K562 (cell line): ENCODE data around the gene RPL7L1. TPM values are rescaled to one million over a fixed set of nuclear protein-coding genes. Genes with fewer than 3 reads are reported as not detected.
A peak's percentile ranks its signal among the peaks of the same experiment; 100 is the strongest.

ENCODE experiments used
- ATAC-seq: fragments of 200-7000 bp; cut with Tn5 transposase; 3 replicates; pipeline ENCODE4 v1.9.1; 2020; ENCODE audit warnings: moderate library complexity
- BruUV-seq: library from RNA; stranded (reverse); fragments of 400-500 nt; replicated peaks from 2 replicates; lab custom pipeline; 2021; lab: Mats Ljungman, UMichigan
- CTCF ChIA-PET: fragments of 300-600 bp; formaldehyde crosslinking; extraction: SDS; loops from one replicate; lab custom pipeline; 2021; ENCODE audit warnings: low intra/inter-chr PET ratio; lab: Yijun Ruan, JAX
- POLR2A ChIA-PET: fragments of 300-600, 350-650 bp; sonication (Branson Sonifier 250); formaldehyde crosslinking; extraction: SDS; loops from one replicate; lab custom pipeline; 2021; ENCODE audit warnings: antibody characterized with exemption, inconsistent platforms; lab: Yijun Ruan, JAX
- DNase-seq, 4 experiments: peaks; one replicate each; pipeline versions ENCODE4 v3.0.0 to v3.0.0-alpha.2; 2011 to 2018; ENCODE audit warnings: low spot score in 3 of 4, mixed read lengths in 3 of 4; ENCODE audit errors: extremely low read depth in 1 of 4
- FAIRE-seq: peaks from 2 replicates; lab custom pipeline; 2011; peaks lifted over from hg19 to GRCh38; lab: Jason Lieb, UNC
- H2AFZ ChIP-seq: 2 replicates; pipeline ENCODE4 v1.6.0; 2011; ENCODE audit warnings: low read depth, low read length, control low read depth, inconsistent platforms
- H3K27ac ChIP-seq: fragments of 200-600 bp; 3 replicates; pipeline ENCODE4 v1.8.0; 2011; ENCODE audit warnings: low read depth, mild to moderate bottlenecking, control low read depth, inconsistent platforms, low read length, moderate library complexity, mixed read lengths; ENCODE audit errors: extremely low read depth
- H3K27me3 ChIP-seq, 2 experiments: fragments of 300-600 bp in 1 of 2; 2 replicates in 1 of 2; 3 replicates in 1 of 2; pipeline versions ENCODE4 v1.6.0 to v1.8.0; 2011; ENCODE audit warnings: inconsistent platforms in 2 of 2, low read length in 2 of 2, mild to moderate bottlenecking in 1 of 2, mixed read lengths in 1 of 2, moderate library complexity in 1 of 2; ENCODE audit not compliant: control insufficient read depth in 2 of 2, insufficient read depth in 2 of 2
- H3K36me3 ChIP-seq: fragments of 300-600 bp; 3 replicates; pipeline ENCODE4 v1.8.0; 2011; ENCODE audit warnings: mild to moderate bottlenecking, low read length, inconsistent platforms; ENCODE audit not compliant: control insufficient read depth, insufficient read depth
- H3K4me1 ChIP-seq, 2 experiments: fragments of 200-600 bp in 1 of 2; replicated peaks in 1 of 2; 2 replicates in 1 of 2; 3 replicates in 1 of 2; pipeline versions ENCODE4 v1.5.1 to v1.8.0; 2011; ENCODE audit warnings: inconsistent platforms in 2 of 2, low read length in 2 of 2, mild to moderate bottlenecking in 1 of 2, mixed read lengths in 1 of 2, moderate library complexity in 1 of 2; ENCODE audit not compliant: control insufficient read depth in 2 of 2, insufficient read depth in 2 of 2
- H3K4me2 ChIP-seq: 2 replicates; pipeline ENCODE4 v1.6.1; 2011; ENCODE audit warnings: low read length, control low read depth, inconsistent platforms, mixed read lengths; ENCODE audit not compliant: insufficient read depth
- H3K4me3 ChIP-seq: fragments of 200-600 bp; sonication (generic), shearing (Covaris generic); 2 replicates; pipeline ENCODE4 v1.5.1; 2016; ENCODE audit warnings: control low read depth, inconsistent platforms
- H3K79me2 ChIP-seq: fragments of 200-600 bp; 3 replicates; pipeline ENCODE4 v1.8.0; 2011; ENCODE audit warnings: low read length, inconsistent platforms; ENCODE audit not compliant: control insufficient read depth, insufficient read depth
- H3K9ac ChIP-seq, 2 experiments: 2 replicates each; pipeline versions ENCODE4 v1.6.0 to v1.6.1; 2011; ENCODE audit warnings: low read depth in 2 of 2, low read length in 2 of 2, control low read depth in 1 of 2, inconsistent platforms in 1 of 2, mild to moderate bottlenecking in 1 of 2, mixed read lengths in 1 of 2; ENCODE audit not compliant: insufficient read depth in 1 of 2
- H3K9me1 ChIP-seq: one replicate; pipeline ENCODE4 v1.6.0; 2011; ENCODE audit warnings: inconsistent platforms, mild to moderate bottlenecking, low read length, moderate library complexity; ENCODE audit not compliant: control insufficient read depth, insufficient read depth
- H3K9me3 ChIP-seq: replicated peaks from 2 replicates; pipeline ENCODE4 v1.5.1; 2011; ENCODE audit warnings: low read depth, low read length, inconsistent platforms; ENCODE audit not compliant: control insufficient read depth, insufficient read depth
- H4K20me1 ChIP-seq: replicated peaks from 2 replicates; pipeline ENCODE4 v1.6.1; 2011; ENCODE audit warnings: low read length, inconsistent platforms, mixed read lengths; ENCODE audit not compliant: control insufficient read depth, insufficient read depth
- CC2D1A ChIP-seq: fragments of 450-650 bp; IDR thresholded peaks from 2 replicates; pipeline ENCODE4 v1.6.1; 2017; ENCODE audit warnings: mild to moderate bottlenecking
- CREBBP ChIP-seq: IDR thresholded peaks from one replicate; pipeline ENCODE4 v1.6.1; 2012; ENCODE audit warnings: low read depth, mild to moderate bottlenecking, control low read depth, inconsistent platforms, low read length
- CTBP1 ChIP-seq: fragments of 450-650 bp; IDR thresholded peaks from 2 replicates; pipeline ENCODE4 v1.6.1; 2016; ENCODE audit warnings: borderline replicate concordance
- ILF3 ChIP-seq: fragments of 450-650 bp; IDR thresholded peaks from 2 replicates; pipeline ENCODE4 v1.6.1; 2018; ENCODE audit warnings: antibody characterized with exemption, mild to moderate bottlenecking, moderate library complexity, borderline replicate concordance
- PCBP1 ChIP-seq: fragments of 200-400 bp; formaldehyde crosslinking; IDR thresholded peaks from 2 replicates; pipeline ENCODE4 v1.6.1; 2018; ENCODE audit warnings: mild to moderate bottlenecking, low read depth, low read length; ENCODE audit not compliant: poor library complexity, severe bottlenecking
- SIN3A ChIP-seq, 2 experiments: fragments of 150-350 bp in 1 of 2; IDR thresholded peaks; 2 replicates each; pipeline ENCODE4 v1.6.1; 2011 to 2016; ENCODE audit warnings: borderline replicate concordance in 2 of 2, low read depth in 2 of 2, low read length in 2 of 2, mild to moderate bottlenecking in 2 of 2, moderate library complexity in 2 of 2; ENCODE audit not compliant: control insufficient read depth in 1 of 2
- STAG1 ChIP-seq: sonication (generic); formaldehyde crosslinking; IDR thresholded peaks from 2 replicates; pipeline ENCODE4 v1.5.0; 2020; ENCODE audit warnings: missing genetic modification reagents, borderline replicate concordance
- WHSC1 ChIP-seq: IDR thresholded peaks from one replicate; pipeline ENCODE4 v1.6.1; 2012; ENCODE audit warnings: low read length, control low read depth, inconsistent platforms
- WGBS: fragments of 100-300 bp; shearing (Covaris generic); methylation state at CpG from one replicate; pipeline ENCODE4 v1.1.6; 2016; ENCODE audit warnings: low coverage, mixed read lengths; ENCODE audit not compliant: insufficient coverage; ENCODE audit errors: missing lambda C conversion rate; 5-methylcytosine and 5-hydroxymethylcytosine counted together
- in situ Hi-C: fragments of 300-500 bp; cut with MboI; formaldehyde crosslinking; loops from 4 replicates; pipeline ENCODE4 v1.15.0; 2018; ENCODE audit warnings: inconsistent platforms, mixed read lengths
- intact Hi-C: fragments of 100-400 bp; cut with micrococcal nuclease; formaldehyde crosslinking; loops from 2 replicates; pipeline ENCODE4 v1.14.2; 2022
- polyA plus RNA-seq, 8 experiments: library from polyadenylated mRNA; depleted of rRNA in 4 of 8; stranded (reverse) in 5 of 8; unstranded in 3 of 8; fragments of >200 nt; fragmentation: Nextera tagmentation in 2 of 8; fragmentation: Illumina TruSeq in 1 of 8; extraction: Ambion mirVana in 2 of 8; extraction: Trizol in 1 of 8; gene quantifications; 2 replicates each; pipeline versions ENCODE4 v1.2.1 to v1.2.3, GENCODE V29; 2011 to 2014; ENCODE audit warnings: inconsistent platforms in 1 of 8, missing spikeins in 1 of 8
- total RNA-seq, 7 experiments: library from RNA; depleted of rRNA in 6 of 7; stranded (reverse); fragments of >200 nt in 6 of 7; fragmentation: Illumina TruSeq in 2 of 7; extraction: Trizol in 2 of 7; gene quantifications; 2 replicates each; pipeline versions ENCODE4 v1.2.1 to v1.2.3, GENCODE V29; 2011 to 2021; ENCODE audit warnings: low replicate concordance in 1 of 7
- TF ChIP-seq, protein P1 (sequence below): fragments of 450-650 bp; formaldehyde crosslinking; IDR thresholded peaks from 2 replicates; pipeline ENCODE4 v1.4.0; 2020; ENCODE audit warnings: mild to moderate bottlenecking

The RPL7L1 gene
- total and polyA plus RNA-seq, 9 of the 15 experiments (the other 6 are each of a cell fraction or from before 2014, with no cell fraction given): 129 to 259 (median 164) TPM

DNA sequence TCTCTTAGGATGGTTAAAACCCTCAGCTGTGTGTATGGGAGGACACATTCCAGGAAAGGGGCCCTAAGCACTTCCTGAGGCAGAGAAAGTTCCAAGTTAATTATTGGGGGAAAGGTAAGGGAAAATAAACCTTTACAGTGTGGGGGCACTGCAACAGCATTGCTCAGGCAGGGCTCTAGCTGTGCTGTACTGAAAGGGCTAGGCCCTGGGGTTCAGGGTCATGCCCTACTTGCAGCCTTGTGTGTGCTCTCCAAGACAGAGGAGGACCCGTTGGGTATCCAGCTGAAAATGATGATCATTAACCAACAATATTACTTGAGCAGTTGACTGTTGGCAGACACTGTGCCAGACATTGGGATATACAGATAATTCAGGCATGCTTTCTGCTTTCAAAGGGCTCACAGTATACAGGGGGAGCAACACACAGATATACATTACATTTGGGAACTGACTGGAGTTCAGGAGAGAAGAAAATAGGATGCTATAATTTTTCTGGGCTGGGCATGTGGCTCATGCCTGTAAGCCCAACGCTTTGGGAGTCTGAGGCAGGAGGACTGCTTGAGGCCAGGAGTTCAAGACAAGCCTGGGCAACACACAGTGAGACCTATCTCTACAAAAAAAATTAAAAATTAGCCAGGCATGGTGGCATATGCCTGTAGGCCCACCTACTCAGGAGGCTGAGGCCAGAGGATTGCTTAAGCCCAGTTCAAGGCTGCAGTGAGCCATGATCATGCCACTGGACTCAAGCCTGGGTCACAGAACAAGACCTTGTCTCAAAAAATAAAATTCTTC is 9.1 kb upstream of the RPL7L1 start:
- Histone ChIP-seq H3K36me3 (peaks cover 20% of the 10 kb centered on the region; the same call in 1 of the 3 replicates), H3K27ac (no peak overlapping the region), H3K27me3 (no peaks in the 10 kb centered on the region), H2AFZ (no peak overlapping the region), H3K79me2 (no peaks in the 10 kb centered on the region), H3K9ac (no peak overlapping the region), H4K20me1 (no peaks in the 10 kb centered on the region), H3K4me3 (no peak overlapping the region), H3K4me2 (no peak overlapping the region), H3K9me3 (no peaks in the 10 kb centered on the region), H3K4me1 (no peaks in the 10 kb centered on the region), H3K9me1 (no peaks in the 10 kb centered on the region)
- ATAC-seq (peak; percentile 56), FAIRE-seq (no peak), DNase-seq (no peak)
- WGBS: 4% methylated on average over 2 of the region's 2 CpGs
- in situ Hi-C loops (loop anchor here (5.0 kb wide), 1 partner anchor 133 kb away; no protein-coding TSS in a partner anchor), intact Hi-C loops (loop anchor here (10.0 kb wide), 1 partner anchor 786 kb away; no protein-coding TSS in a partner anchor)
- BruUV-seq: no TSS peak
- ChIA-PET POLR2A (interaction anchor here (2.3 kb wide), 1 partner anchor 9 kb away, joined by 10 read pairs; the partner anchor contains the start of gene RPL7L1), CTCF (no interaction called here)
- TF ChIP-seq SIN3A (IDR thresholded peaks at IDR 0.05; ENCODE audit: borderline replicate concordance in 2 of 2, control insufficient read depth in 1 of 2, low read depth in 2 of 2, low read length in 2 of 2) (no peak), CTBP1 (no peak), ILF3 (no peak), CREBBP (no peak), PCBP1 (no peak), WHSC1 (no peak), STAG1 (CRISPR knock-in tag) (no peak), CC2D1A (no peak)
- TF ChIP-seq, protein P1, sequence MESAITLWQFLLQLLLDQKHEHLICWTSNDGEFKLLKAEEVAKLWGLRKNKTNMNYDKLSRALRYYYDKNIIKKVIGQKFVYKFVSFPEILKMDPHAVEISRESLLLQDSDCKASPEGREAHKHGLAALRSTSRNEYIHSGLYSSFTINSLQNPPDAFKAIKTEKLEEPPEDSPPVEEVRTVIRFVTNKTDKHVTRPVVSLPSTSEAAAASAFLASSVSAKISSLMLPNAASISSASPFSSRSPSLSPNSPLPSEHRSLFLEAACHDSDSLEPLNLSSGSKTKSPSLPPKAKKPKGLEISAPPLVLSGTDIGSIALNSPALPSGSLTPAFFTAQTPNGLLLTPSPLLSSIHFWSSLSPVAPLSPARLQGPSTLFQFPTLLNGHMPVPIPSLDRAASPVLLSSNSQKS (CRISPR knock-in tag): no peak
- TF ChIP-seq, all 486 proteins: peak for 0
